Endometrial microvascular endothelial cells (primary cell): ENCODE measurements around the gene PPP1R9A. TPM values are rescaled to one million over a fixed set of nuclear protein-coding genes. Genes with fewer than 3 reads are reported as not detected.

Experiments used
- in situ Hi-C: cut with HindIII; loops from 2 replicates; pipeline ENCODE4 v1.10.0; 2017; ENCODE audit warnings: low sequenced_read_pairs, low pct_unique_long_range_greater_than_20kb; ENCODE audit errors: inconsistent ontology term
- total RNA-seq: library from RNA; depleted of rRNA; stranded (reverse); fragments of >200 nt; gene quantifications from one replicate; pipeline ENCODE4 v1.2.3, GENCODE V29; 2015; ENCODE audit errors: inconsistent ontology term

The PPP1R9A gene
- total RNA-seq, 1 donor from 2014 or later = not detected

DNA sequence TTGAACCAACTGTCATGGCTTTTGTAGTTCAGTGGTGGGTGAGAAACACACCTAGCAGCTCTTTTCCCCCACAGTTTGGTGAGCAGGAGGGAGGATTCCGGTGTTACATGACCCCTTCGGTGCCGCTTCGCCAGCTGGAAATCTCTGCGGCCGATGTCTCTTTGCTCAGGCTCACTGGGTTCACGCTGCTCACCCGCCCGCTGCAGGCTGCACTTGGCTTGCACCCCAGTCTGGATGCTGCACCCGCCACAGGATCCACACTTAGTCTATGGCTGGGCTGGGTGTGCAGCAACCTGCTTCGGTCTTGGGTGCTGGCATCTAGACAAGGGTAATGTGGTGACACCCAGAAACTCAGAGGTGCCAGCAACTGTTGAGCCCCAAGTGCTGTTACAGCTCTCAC lies 225.1 kb downstream of the PPP1R9A start:
- in situ Hi-C loops = no loop called here

DNA sequence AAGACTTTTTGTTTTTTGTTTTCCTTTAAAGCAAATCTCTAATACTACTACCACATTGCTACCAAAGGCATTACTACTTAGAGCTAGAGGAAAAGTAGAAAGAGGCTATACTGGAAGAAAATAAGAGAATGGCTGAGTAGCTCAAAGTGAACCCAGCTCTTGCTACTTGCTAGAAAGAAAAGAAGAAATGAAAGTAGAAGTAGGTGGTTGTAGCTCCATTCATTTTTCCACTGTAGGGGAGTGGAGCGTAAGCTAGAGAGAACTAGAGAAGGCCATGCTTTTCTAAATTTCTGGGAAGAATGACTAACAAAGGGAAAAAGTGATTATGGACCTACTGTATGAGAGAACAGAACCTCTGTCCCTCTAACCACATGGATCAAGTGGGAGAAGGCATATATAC lies 232.5 kb downstream of the PPP1R9A start:
- in situ Hi-C loops = no loop called here

DNA sequence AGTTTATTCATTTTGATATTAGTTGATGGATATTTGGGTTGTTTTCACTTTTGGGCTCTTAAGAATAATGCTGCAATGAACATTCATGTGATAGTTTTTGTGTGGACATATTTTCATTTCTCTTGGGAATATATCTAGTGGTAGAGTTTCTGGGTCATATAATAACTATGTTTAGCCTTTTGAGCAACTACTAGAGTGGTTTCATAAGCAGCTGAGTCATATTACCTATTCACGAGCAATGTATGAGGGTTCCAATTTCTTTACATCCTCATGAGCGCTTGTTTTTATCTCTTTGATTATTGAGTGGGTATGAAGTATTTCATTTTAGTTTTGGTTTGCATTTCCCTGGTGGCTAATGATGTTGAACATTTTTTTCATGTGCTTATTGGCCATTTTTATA lies 234.4 kb downstream of the PPP1R9A start:
- in situ Hi-C loops = no loop called here

DNA sequence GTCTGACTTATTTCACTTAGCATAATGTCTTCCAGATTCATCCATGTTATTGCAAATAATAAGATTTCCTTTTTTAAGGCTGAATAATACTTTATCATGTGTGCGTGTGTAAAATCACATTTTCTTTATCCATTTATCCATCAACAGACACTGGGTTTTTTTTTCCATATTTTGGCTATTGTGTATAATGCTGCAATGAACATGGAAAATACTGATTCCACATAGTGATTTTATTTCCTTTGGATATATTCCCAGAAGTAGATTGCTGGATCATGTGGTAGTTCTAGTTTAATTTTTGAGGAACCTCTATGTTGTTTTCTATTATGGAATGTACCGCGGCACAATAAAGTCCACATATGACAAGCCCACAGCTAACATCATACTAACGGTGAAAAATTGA lies 236.9 kb downstream of the PPP1R9A start:
- in situ Hi-C loops = no loop called here

DNA sequence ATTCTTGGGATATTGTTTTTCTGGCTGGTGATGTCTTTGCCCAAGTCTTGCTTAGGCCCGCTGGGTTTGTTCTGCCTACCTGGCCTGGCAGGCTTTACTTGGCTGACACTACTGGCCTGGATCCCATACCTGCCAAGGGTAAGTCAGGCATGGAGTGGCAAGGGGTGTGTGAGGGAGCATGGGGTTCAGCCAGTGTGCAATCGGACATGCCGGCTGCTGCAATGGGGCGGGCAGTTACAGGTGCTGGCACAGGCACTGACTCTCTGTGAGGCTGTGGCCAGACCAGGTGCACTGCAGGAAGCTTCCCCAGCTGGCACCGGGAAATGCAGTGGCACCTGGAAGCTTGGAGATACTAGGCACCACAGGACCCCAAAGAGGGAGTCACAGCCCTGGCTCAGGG lies 248.6 kb downstream of the PPP1R9A start:
- in situ Hi-C loops = no loop called here

DNA sequence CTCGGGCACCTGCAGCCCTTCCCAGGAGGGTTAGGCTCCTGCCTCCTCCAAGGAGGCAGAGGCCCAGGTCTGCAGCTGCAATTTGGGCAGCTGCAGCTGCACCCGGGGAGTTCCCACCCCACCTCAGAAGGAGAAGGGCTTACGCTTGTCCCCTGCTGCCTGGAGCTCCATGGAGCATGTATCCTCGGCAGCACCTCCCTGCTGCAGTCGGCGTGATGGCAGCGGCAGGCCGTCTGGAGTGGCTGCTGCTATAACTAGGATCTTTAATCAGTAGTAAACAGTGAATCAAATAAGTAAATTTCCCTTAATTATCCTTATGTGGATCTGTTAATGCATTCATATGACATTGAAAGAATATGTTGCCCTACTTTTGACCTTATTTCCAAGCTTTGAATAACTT lies 250.0 kb downstream of the PPP1R9A start:
- in situ Hi-C loops = no loop called here

DNA sequence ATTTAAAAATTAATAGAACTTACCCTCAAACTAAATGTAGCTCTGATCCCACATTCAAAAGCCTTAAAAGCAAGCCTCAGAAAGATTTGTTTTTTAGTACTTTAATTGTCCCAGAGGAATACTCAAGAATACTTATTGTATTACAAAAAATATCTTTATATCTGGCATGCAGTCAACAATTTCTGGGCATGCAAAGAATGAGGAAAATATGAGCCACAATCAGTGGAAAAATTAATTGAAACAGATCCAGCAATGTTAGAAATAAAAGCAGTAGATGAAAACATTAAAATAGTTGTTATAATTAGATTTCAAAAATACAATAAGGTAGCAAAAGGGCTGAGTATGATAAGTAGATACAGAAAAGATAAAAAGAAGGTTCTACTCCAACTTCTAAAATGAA lies 262.3 kb downstream of the PPP1R9A start:
- in situ Hi-C loops = no loop called here

DNA sequence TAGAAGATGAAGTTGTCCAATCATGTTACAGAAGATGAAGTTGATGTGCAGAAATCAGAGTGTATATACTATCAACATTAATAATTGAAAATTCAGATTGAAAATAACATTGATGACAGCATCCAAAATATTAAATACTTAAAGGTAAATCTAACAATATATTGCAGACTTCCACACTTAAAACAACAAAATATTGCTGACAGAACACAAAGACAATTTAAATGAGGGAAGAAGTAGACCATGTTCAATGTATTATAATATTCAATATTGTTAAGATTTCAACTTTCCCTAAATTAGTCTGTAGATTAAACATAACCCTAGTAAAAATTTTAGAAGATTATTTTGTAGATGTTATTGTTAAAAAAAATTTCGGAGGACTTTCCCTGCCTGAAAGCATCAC lies 265.0 kb downstream of the PPP1R9A start:
- in situ Hi-C loops = no loop called here

DNA sequence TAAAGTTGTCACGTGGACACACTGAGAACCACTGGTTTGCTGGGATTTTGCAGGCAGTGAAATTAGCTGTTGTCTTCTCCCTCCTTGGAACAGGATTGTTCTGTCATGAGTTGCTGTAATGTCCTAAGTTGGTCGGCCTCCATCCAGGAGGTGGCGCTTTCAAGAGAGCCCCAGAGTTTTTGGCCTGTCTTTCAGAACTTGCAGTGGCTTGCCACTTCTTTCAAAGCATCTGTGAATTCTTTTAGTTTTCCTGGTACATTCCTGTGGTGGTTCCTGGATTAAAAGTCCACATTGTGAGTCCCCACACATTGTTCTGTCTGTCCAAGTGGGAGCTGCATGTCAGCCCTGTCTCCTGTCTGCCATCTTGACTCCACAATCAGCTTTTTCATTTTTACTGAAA lies 283.1 kb downstream of the PPP1R9A start:
- in situ Hi-C loops = no loop called here

DNA sequence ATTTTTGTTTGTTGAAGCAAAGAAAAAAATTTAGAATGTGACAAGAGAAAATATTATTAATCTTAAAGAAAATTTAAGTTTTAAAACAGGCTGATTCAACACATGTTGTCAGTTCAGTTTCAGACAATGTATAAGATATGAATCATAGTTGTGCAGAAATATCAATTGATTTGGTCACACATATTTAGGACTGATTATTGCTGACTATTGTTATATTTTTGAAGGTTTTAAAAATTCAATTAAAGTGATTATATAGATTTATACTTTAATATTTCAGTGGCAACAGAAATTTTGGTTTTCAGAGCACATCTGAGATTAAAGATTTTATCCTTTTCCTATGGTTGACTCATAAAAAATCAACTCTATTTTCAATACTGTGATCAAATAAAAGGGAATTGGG lies 284.4 kb downstream of the PPP1R9A start:
- in situ Hi-C loops = no loop called here

DNA sequence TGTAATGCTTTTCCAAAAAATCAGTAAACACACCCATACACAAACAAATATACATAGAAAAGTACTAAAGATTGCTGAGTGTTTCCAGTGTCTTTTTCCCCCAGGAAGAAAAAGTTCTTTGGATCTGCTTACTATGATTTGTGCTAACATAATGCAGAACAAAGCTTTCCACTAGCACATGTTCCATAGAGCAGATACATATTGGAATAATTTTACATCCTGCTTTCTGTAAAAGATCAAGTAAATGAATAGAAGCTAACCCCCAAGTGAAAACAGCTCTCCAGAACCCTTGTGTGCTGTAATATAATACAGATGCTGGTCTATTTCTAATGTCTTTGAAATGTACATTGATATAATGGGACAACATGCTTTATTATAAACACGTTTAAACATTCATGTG lies 291.5 kb downstream of the PPP1R9A start:
- in situ Hi-C loops = no loop called here

DNA sequence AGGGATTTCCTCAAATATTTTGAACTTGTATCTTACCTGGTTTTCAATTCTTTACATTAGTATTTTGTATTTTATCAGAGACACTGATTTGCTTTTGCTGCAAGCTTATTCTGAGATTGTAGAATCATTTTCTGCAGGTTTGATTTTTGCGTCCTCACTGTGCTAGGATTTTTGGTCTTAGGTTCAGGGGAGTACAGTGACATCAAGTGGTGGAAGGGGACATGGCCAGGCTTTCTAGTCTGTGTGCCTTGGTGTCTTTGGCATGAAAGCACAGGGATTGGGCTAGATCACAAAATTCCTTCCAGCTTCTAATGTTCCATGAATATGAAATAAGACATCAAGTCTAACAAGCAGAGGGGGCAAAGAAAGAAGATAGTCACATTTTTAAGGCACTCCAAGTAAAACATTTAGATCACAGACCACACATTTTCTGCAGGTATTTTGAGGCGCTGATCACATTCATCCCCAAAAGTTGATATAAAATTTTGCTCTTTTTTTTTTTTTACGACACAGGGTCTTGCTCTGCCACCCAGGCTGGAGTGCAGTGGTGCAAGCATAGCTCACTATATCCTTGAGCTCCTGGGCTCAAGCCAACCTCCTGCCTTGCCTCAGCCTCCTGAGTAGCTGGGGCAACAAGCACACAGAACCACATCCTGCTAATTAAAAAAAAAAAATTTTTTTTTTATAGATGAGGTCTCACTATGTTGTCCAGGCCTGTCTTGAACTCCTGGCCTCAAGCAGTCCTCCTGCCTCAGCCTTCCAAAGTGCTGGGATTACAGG lies 292.6 kb downstream of the PPP1R9A start:
- in situ Hi-C loops = no loop called here

DNA sequence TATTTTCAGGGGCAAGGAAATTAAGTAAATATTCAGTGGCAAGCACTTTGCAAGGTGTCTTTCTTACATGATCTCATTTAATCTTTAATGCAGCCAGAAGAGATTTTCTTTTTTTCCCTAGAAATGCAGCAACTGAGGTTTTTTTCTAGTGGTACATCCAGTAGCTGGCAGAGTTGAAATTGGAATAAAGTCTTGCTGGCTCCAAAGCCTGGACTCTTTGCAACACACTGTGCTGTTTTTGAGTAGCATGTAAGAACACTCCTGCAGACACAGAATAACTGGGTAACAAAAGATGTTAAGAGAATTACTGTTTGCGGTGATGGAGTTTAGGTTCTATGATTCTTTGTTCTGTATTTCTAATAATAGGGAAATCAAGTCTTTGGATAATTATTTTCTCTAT lies 293.3 kb downstream of the PPP1R9A start:
- in situ Hi-C loops = no loop called here

DNA sequence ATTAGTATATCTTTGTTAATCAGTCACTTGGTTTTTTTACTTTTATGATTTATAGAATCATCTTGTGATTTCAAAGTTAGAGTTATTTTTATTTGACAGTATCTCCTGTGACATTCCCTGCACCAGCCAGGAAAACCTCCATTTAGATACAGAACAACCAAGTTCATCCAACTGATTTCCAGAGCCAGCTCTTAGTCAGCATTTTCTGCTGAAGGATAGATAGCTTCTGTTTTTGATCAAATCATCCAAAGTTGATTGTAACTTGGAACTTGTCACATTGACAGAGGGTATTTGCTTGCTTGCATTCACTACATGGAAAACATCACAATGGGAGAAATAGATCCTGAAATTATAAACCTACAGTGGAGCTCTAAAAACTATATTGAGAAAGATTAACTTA lies 294.3 kb downstream of the PPP1R9A start:
- in situ Hi-C loops = no loop called here

DNA sequence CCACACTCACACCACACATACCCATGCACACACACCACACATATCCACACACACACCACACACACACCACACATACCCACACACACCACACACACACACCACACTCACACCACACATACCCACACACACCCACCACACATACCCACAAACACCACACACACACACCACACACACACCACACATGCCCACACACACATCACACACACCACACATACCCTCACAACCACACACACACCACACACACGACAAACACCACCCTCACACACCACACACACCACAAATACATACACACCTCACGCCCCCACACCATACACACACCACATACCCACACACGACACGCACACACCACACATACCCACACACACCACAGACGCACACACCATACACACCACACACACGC lies 297.2 kb downstream of the PPP1R9A start:
- in situ Hi-C loops = no loop called here

DNA sequence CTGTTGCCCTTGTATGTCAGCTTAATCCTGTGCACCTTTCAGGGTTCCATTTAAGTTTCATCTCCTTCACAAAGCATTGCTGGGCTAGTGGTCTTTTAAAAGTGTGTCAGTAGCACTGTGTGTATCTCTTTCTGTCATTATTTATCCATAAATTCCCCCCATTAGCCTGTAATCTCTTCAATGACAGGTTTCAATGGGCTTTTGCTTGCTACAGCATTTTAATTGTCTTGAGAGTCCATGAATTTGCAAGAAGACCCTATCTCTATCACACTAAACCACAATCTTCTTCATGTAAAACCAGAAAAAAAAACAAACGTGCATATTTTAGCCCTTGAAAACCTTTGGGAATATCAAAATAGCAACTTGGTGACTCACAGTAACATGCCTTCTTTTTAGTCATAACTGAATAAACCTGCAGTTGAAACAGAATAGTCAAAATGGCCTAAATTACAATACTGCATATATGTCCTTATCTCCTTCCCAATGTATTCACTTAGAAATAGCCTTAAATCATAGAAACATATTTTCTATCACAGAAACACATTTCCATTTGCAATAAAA lies 298.4 kb downstream of the PPP1R9A start:
- in situ Hi-C loops = no loop called here

DNA sequence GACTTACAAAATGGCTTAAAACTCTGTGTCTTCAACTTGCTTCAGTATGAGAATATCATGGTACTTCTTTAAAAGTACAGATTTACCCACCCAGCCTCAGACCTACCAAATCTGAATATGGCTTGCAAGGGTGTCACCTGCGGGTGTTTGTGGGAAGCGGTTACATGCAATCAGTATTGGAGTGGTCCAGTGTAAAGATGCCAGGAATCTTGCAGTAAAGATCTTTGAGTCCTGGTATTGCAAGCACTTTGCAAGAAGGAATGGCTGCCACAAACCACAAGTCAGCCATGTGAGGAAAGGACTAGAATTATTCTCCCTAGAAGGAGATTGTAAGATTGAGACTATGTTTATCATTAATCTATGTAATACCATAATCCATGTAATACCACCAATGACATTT lies 301.9 kb downstream of the PPP1R9A start:
- in situ Hi-C loops = no loop called here

DNA sequence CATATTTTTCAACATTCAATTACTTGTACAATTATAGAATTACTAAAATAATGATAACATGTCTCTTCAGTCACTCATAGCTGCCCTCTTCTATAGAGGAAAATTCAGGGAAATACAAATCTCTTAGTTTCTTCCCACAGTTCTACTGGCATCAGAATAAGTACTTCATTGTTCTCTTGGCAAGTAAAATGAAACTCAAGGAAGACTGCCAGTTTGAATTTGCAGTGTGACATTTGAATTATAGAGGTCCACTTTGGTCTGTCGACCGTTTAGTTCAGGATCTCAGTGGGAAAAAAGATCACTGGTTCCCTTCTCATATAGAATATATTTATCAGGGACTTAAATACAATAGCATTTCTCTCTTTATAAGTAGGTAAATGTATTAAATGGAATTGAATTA lies 302.4 kb downstream of the PPP1R9A start:
- in situ Hi-C loops = no loop called here

DNA sequence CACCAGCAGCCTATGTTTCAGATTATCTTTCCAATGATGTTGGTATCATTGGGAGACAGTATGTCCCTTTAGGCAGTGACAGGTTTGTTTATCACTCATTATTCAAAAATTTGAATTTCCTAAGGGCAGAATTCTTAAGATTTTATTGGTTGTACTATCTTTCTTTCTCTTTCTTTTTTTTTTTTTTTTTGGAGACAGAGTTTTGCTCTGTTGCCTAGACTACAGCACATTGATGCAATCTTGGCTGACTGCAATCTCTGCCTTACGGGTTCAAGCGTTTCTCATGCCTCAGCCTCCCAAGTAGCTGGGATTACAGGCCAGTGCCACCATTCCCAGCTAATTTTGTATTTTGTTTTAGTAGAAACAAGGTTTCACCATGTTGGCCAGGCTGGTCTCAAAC lies 305.8 kb downstream of the PPP1R9A start:
- in situ Hi-C loops = no loop called here

DNA sequence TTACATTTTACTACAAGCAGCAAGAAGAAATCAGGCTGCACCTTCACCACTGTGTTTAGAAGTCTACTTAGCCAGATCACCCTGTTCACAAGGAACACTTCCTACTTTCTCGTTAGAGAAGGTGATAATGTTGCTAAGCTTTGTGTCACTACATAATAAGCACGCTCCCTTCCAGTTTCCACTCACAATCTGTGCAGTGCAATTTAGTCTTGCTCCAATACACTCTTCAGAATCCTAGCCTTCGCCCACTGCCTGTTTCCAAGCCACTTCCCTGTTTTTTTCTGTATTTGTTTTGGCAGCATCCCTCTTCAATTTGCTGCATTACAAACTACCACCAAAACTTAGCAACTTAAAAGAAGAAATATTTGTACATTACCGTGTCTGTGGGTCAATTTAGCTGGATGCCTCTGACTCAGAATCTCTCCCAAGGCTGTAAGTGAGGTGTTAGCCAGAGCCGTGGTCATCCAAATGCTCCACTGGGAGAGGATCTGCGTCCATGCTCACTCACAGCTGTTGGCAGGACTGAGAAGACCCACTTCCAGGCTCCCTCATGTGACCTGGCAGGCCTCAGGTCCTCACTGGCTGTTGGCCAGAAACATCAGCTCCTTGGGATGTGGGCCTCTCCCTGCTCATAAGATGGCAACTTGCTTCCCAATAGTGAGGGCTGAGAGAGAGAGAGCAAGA lies 306.6 kb downstream of the PPP1R9A start:
- in situ Hi-C loops = no loop called here
